ENCODE data around the gene SNED1.

Gene SNED1

DNA sequence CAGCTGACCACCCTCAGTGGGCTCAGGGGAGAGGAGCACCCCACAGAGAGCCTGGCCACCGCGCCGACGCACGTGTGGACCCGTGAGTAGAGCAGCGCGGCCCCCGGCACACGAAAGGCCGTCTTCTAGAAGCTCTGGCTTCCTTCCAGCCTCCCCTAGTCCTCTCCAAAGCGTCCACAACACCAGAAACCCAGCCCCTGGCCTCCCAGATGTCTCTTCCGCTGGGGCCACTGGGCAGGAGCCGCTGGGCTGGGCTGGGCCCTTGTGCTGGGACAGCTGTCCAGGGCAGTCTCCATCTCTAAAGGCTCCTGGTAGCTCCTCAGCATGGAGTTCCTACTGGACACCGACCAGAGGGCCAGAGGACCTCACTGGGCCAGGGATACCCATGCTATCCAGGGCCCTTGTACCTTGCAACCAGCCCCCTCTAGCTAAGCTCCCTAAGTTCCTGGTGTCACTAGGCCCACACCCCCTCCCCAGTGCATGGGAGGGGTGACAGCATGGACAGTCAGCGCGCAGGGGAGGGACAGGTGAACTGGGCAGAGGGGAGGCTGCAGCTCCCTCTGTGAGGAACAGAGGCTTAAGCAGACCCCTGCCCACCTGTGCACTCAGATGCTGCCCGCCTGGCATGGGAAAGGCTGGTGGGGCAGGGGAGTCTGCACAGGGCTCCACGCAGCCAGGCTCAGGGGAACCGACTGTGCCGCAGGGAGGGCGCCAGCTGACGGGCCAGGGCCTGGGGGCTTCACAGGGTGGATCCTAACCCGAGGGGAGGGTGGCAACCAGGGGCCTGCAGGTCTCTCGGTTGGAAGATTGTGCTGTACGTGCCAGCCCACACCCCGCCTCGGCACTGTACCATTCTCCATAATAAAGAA is 70.8 kb downstream of the SNED1 start:
- no peak for DNase-seq

DNA sequence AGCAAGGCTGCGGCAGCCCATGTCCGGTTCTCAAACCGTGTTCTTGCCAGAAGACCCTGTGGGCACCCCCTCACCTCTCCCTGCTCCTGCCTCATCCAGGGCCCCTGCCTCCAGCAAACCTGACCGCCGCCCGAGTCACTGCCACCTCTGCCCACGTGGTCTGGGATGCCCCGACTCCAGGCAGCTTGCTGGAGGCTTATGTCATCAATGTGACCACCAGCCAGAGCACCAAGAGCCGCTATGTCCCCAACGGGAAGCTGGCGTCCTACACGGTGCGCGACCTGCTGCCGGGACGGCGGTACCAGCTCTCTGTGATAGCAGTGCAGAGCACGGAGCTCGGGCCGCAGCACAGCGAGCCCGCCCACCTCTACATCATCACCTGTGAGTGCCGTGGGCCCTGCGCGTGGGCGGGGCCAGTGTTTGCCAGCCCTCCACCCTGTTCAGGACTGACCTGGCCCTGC is 71.4 kb downstream of the SNED1 start:
- no peak for DNase-seq

DNA sequence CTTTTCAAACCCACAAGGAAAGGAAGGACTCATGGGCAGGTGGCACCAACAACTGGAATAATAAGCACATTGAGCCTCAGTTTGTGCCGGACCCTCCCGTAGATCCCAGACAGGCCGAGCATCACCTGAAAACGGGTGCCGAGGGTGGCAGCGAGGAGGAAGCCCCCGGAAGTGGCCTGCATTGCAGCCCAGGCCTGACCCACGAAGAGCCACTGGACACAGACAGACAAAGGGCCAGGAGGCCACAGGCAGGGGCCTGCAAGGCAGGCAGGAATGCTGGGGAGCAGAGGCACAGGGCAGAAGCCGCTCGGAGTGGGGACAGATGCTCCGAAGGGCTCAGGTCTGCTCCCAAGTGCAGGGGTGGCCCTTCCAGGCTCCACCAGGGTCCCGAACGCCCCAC is 71.9 kb downstream of the SNED1 start:
- DNase-seq = no peak

DNA sequence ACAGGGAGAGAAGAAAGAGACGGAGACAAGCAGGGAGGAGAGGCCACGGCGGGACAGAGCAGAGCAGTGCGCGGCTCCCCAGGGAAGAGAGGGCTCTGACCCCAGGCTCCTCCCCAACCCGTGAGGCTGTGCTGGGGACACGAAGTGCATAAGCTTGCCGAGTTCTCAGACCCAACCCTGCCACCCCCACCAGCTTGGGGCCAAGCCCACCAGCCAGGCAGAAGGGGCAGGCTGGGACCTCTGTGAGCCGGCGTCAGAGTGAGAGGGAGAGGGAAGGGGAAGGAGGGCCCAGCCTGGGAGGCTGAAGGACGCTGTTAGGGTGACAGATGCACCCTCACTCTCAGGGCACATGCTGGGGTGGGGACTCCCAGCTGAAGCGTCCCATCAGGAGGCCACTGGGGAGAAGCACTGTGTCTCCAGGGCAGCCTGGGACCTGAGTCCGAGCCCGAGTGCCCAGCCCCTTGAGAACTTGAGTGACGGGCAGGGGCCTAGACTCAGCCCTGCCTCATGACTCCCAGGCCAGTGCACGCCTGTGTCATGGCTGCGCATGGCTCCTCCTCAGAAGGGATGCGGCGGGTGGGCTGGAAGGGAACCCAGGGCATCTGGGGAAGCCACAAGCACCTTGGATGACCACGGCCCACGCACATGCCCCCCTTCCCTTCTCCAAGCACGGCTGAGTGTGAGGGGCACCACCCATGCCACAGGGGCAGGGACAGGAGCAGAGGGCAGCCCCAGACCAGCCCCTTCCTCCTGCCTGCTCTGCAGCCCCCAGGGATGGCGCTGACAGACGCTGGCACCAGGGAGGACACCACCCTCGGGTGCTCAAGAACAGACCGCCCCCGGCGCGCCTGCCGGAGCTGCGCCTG is 72.6 kb downstream of the SNED1 start:
- DNase-seq = no peak

DNA sequence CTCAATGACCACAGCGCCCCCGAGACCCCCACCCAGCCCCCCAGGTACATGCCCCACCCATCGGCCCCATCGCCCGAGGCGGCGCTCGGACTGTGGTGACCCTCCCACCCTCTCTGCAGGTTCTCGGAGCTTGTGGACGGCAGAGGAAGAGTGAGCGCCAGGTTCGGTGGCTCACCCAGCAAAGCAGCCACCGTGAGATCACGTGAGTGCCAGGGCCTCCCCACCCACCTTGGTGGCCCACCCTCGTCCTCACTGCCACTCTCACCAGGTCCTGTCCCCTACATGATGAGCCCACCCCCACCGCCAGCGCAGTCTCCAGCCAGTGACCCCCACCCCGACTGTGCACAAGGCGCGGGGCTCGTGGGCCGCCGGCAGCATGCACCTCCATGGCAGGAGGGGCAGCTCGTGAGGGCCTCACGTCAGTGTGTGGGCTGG is 73.3 kb downstream of the SNED1 start:
- DNase-seq = no peak

DNA sequence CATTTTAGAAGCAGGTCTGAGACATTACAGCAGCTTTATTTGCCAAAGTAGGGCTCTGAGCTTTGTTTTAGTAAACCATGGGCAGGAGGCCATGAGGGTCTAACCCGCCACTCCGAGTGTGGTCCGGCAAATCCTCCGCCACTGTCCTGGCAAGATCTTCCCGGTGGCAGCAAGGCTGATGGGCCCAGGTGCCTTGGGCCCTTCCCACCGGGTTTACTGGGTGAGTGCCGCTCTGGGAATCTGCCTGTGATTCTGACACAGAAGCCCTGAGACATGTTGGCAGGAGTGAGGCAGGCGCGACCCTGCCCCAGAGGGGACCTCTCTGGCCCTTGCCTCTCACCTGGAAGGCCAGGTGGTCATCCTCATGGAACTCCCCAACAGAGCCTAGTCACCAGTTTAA is 73.7 kb downstream of the SNED1 start:
- no peak for DNase-seq

DNA sequence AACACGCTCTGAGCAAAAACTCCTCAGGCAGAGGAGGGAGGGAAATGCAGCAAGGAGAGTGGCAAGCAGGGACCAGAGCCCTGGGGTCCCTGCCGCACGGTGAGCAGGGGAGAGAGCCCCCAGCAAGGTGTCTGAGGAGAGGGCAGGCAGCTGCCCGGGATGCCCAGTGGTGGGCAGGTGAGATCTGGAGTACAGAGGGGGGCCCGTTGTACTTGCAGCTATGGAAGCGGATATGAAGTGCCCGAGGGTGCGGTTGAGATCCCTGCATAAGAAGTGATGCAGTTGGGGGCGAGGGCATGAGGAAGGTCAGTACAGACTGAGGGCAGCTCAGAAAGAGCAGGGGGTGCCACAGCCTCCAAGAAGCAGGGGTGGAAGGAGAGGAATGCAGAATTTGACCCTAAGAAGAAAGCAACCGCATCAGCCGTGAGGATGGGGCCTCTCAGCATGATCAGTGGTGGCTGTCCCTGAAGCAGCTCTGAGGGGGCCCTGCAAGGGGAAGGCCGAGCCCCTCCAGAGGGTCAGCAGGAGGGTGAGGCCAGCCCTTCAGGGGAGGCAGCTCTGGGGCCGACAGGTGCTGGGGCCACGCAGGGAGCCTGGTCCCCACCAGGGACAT is 74.2 kb downstream of the SNED1 start:
- DNase-seq = no peak

DNA sequence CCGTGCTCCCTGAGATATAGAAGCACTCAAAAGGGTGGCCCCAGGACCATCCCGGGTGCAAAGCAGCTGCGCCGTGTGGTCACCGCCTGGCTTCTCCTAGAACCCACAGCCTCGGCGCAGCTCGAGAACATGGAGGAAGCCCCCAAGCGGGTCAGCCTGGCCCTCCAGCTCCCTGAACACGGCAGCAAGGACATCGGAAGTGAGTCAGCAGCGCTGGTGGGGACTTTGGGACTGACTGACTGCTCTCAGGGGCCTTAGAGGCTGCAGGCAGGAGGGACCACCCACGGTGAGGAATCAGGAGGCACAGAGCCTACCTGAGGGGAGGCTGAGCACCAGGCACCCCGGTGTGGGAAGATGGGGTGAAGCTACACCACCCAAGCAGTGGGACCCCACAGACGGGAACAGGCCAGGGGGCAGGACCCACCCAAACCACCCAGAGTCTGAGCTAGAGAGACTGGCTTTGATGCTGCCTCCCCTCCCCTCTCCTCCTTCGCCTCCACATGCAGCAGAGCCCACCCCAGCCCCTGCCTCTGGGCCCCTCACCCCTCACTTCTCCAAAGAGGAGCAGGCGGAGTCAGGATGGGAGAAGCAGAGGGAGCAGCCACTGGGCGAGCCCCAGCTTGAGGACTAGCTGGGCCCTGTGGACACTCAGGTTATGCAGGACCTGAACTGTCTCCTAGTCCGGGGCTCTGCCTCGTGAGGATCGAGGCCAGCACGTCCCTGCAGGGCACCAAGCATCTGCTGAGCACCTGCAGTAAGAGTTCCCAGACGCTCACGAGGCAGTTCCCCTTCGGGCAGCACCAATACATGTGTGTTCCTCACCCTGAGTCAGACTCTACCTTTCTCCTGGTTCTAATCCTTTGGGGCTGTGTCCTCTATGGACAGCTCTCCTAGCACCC is 75.0 kb downstream of the SNED1 start:
- no peak for DNase-seq

DNA sequence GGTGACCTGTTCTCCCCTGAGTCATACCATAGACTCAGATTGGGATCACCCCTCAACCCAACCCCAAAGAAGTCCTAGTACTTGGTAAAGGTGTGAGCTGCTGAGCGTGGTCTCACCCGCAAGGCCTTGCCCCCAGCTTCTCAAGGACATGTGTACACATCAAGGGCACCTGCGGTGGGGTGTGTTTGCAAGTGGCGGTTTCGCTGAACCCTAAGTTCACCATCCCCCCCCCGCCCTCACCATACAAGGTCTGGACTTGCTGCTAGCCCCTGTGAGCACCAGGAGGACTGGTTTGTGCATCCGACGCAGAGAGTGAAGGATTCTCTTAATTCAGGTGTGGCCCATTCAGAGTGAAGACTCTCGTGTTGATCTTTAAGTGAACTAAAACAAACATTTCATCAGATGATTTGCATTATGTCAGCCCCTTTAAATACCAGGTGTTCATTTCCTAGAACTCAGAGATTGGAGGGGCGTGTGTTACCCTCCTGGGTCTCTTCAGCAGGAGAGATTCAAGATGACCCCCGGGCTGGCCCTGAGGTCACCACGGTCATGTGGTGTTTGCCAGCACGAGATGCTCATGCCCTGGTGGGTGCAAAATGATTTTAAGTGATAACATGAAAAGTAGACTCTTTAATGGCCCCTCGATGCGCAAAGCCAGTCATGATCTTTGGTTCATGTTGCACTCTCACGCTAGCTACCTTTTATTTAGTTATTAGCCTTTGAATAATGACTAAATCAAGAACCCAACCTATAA is 75.8 kb downstream of the SNED1 start:
- DNase-seq = no peak

DNA sequence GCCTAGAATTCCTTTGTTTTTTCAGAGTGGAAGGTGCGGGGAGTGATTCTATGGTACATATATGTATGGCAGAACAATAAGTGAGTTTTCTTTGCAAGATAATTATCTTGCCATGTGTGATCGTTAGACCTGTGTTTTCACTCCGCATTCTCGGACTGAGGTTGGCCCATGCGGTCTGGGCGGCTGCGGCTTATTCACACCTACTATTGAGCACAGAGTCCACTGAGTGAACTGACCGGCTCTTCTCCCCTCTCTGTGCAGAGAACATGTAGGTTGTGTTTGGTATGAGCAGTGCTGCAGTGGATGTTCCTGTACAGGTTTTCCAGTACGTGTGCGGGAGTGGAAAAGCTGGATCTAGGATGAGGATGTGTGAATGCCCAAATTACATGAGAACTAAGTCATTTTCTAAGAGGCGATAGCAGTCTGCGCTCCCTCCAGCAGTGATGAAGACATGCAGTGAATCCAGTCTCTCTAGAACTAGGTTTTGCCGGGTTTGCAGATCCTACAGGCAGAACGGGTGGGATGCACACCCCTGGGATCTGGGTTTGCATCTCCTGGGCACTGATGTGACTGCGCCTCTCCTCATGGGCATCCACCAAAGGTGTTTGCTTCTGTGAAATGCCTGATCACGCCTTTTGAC is 76.6 kb downstream of the SNED1 start:
- DNase-seq = no peak

DNA sequence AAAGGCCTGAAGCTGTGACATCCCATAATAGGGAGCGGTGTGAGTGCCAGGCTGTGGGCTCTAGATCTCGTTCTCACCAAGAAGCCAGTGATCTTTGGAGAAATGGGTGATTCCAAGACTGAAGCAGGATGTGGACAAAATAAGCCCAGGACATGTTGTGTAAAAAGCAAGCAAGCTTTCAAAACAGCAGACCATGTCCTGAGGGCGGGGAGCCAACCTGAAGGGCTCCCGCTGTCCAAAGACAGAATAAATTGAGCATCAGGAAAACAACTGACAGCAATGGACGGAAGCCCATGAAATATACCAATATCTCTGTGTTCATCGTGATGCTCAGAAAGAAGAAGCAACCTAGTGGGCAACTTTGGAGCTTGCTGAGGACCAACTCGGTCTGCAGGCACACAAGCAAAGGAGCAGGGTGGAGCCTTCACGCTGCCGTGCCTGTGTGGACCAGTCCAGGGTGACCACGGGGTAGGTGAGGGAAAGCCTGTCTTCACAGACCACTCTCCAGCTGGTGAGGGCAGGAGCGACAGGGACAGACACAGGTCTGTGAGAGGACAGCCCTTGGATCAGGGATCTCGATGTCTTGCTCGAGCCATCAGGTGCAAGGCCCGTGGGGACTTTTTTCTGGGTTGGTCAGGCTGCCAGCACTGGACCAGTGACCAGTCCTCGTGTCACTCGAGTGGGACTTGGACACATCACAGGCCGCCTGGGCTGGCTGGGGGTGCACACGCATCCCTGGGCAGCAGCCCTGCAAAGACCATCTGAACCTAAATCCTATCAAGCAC is 82.2 kb downstream of the SNED1 start:
- no peak for DNase-seq

DNA sequence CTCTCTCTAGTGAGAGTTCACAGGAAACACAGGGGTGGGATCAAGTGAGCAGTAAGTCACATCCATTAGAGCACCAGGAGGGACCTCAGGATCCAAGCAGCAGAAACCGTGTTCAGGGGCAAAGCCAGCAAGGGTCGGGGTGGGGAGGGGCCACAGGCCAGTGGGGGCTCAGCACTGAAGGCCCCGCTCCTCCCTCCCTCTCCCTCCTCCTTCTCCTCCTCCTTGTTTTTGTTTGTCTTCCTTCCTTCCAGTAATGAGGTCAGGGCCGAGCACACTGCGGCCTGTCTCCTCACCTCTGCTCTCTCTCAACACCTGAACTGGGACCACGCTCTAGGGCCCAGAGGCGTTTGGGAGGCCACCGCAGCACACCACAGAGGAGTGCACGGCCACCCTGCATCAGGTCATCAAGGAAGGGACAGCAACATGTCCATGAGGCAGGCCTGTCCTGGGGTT is 82.8 kb downstream of the SNED1 start:
- DNase-seq = no peak

DNA sequence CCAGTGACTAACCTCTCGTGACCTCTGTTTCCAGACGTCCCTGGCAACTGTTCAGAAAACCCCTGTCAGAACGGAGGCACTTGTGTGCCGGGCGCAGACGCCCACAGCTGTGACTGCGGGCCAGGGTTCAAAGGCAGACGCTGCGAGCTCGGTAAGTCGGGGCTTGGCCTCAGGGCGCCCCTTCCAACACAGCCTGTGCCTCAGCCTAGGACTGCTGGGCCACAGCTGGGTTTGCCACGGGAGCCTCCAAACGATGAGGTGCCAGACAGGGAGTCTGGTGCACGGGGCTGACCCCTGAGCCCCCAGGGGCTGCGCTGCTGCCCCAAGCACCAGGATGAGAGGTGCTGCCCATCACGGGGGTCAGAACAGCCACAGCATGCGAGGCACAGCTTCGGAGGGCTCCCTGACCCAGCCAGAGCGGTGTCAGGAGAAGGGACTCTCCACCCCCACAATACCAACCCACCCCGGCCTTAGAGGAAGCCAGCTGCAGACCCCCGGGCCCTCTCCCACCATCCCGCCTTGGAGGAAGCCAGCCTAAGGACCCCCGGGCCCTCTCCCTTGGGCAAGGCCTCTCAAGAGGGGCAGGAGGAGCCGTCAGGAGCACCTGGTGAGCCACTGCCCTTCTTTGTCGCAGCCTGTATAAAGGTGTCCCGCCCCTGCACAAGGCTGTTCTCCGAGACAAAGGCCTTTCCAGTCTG is 83.4 kb downstream of the SNED1 start:
- no peak for DNase-seq

DNA sequence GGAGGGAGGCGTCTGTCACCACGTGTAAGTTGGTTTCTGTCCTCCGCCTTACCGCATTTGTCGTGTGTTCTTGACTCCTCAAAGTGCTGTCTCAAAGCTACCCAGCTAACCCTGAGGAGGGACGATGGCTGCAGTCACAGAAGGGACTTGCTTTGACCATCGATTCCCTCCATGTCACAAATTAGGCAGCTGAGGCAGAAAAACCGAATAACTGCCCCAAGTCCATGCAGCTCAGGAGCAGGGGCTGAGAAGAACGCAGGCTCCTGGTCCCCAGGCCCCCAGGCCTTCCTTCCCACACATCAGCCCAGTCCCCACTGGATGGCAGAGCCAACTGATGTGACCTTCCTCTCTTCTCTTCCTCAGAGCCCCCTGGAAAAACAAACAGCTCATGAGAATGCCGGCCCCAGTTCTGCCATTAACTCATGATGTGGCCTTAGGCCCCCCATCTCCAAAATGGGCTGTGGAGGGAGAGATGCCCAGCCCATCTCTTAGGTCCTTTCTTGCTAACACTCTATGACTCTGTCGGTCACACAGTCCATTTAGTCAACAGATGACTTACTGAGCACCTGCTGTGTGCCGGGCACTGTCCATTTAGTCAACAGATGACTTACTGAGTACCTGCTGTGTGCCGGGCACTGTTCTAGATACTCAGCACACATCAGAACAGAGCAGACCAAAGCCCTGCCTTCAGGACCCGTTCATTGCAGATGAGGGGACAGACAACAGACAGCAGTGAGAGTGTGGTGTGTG is 84.1 kb downstream of the SNED1 start:
- no peak for DNase-seq

DNA sequence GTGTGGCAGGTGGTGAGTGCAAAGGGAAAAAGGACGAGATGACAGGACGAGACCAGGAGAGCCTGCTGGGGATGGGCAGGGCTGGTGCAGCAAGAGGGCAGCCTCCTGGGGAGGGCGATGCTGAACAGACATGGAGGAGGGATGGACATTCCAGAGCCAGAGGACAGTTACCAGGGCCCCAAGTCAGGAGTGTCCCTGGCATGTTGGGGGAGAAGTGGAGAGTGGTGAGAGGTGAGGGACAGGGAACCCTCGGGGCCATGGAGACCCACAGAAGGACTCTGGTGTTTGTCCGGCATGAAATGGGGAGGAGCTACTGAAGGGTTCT is 84.6 kb downstream of the SNED1 start:
- no peak for DNase-seq

DNA sequence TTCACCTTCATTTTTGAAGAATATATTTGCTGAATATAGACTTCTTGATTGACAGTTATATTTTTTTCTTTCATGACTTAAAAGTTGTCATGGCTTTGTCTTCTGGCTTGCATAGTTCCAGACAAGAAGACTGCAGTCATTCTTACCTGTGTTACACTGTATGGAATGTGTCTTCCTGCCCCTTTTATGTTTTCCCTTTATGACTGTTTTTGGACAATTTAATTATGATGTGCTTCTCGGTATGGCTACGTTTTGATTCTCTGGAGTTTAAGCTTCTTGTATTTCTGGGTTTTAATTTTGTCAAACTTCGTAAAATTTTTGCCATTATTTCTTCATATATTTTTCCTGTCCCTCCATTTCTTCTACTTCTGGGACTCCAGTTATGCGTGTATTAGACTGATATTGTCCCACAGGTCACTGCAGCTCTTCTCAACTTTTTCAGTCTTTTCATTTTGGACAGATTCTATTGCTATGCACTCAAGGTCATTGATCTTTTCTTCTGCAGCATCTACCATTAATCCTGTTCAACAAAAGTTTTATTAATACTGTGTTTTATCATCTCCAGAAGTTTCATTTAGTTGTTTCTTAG is 86.5 kb downstream of the SNED1 start:
- no peak for DNase-seq

DNA sequence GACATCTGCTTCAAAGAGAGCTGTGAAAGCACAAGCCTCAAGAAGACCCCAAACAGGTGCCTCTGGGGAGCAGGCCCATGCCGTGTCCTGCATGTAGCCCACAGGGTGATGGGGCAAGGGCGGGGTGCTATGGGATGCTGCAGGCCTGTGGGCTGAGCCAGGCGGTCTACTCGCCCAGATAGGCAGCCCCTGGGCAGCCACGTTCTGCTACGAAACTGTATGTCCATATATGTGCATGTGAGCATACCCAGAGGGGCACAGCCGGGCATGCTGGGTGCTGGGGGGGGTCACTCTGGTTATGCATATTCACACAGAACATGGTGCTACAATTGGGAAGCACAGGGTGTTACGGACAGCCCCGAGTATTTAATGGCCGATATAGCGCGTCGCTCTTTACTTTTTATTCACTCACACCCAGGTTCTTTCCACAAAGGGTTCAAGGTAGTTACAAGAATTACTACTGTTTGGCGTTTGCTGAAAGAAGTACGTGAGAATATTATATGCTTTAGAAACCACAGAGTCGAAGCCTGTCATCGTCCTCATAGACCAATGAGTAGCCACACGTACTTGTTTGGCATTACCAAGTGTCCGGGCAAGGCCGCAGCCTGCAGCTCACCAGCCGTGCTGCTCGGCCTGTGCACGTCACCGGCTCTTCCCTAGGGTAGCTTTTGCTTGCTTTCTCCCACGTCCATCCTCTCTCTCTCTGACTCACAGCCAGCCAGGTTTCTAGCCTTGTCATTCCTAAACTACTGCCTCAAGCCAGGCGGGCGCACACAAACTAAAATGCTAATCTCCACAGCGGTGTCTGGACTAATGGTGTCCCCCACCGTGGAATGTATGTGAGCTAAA is 89.2 kb downstream of the SNED1 start:
- no peak for DNase-seq

DNA sequence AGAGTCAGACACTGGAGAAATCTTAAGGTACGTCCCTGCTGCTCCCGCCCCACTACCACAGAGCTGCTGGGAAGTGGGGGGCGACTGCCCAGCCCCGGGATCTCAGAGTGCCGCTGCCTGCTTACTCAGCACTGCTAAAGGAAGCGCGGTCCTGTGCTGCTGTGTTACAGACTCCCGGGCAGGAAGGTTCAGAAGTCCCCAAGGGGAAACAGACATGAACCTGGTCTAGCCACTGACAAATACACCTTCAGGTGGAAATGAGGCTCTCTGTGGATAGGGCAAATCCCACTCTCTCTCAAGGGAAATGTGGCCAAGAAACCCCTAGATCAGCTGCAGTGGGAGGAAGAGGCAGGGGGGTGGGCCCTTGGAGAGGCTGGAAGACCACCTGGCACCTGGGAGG is 90.0 kb downstream of the SNED1 start:
- DNase-seq = no peak
